ENCODE measurements around the gene MAMDC4.

The MAMDC4 gene

DNA sequence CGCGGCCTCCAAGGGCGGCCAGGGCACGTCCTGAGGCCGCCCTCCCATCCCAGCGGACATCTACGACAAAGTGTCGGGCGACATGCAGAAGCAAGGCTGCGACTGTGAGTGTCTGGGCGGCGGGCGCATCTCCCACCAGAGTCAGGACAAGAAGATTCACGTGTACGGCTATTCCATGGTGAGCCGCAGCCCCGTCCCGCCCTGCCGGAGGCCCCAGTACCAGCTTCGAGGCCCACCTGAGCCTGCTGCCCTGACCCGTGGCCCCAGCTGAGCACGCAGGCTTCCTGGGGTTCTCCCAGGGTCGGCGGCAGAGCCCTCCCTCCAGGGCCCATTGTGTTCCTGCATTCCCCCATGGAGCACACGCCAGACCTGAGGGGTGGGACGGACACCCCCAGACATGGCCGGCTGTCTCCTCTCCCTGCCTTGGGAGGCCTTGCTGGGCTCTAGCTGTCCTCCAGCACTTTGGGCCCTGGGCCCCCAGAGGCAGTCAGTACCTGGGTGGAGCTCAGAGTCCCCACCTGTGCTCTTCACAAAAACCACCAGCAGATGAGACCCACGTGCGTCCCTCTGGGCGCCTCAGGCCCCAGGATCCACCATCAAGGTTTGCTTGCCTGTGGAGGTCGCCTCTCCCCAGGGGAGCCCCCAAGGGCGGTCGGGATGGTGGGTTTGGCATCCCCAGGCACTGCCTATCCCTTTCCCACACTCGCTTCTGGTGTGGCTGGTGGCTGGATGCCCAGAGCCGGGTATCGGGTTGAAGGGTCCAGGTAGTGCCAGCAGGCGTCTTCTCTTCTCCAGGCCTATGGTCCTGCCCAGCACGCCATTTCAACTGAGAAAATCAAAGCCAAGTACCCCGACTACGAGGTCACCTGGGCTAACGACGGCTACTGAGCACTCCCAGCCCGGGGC is 1.9 kb upstream of the MAMDC4 start:
- no peak for DNase-seq

DNA sequence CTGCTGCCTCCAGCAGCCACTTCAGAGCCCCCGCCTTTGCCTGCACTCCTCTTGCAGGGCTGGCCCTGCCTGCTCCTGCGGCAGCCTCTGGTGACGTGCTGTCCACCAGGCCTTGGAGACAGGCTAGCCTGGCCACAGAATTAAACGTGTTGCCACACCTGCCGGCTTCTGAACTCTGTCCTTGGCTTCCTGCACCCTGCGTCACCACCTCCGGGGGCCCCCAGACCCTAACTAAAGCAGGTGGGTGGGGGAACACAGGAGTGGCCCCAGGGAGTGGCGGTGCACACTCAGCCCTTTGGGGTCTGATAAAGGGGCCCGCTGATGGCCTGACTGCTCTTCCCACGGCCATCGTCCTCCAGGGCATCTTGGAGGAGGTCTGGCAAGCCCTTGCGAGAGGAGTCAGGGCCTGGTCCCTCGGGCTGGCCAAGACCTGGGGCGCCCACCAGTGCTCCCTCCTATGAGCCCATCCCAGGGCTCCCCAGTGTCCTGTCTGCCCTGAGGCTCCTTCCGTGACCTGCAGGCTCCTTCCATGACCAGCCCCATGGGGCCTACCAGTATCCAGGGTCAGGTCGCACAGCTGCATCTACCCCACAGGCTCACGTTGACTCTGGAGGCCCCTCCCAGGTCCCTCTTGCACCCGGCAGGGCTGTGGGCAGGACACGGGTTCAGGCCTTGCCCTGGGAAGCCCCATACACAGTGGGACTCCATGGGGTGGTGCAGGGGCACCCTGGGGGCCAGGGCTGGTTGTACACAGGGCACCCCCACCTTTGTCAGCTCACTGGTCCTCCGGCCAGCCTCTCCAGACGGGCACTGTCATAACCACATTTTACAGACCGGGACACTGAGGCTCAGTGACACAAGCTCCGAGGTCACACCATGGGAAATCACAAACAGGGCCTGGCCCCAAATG is 1.0 kb upstream of the MAMDC4 start:
- no peak for DNase-seq

DNA sequence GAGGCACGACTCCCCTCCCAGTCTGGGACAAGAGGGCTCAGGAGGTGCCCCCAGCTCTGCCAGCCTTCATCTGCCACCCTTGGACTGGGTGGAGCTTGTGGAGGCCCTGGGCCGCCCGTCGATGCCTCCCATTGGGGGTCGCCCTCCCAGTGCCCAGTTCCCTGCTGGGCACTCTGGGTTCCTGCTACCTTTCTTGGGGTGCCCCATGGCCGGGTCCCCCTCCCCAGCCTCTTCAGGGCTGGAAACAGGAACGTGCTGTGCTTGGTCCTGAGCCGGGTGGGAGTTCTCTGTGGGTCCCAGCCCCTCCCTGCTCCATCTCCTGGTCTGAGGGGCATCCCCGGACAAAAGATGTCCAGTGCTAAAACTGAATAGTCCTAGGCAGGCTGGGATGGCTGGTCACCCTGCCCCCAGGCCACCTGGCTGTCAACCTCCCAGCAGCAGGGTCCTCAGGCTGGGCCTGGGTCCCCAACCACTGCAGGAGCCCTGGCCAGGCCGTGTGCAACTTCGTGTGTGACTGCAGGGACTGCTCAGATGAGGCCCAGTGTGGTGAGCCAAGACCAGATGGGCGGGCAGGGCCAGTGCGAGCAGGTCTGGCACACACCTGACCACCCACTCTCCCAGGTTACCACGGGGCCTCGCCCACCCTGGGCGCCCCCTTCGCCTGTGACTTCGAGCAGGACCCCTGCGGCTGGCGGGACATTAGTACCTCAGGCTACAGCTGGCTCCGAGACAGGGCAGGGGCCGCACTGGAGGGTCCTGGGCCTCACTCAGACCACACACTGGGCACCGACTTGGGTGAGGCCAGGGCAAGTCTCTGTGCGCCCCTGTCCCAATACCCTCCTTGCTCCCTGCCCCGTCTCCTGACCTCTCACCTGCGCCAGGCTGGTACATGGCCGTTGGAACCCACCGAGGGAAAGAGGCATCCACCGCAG is 784 bp downstream of the MAMDC4 start:
- DNase-seq = no peak

GRCh38 chr9:136853596-136854112 is 1.5 kb downstream of the MAMDC4 start:
- no peak for DNase-seq

DNA sequence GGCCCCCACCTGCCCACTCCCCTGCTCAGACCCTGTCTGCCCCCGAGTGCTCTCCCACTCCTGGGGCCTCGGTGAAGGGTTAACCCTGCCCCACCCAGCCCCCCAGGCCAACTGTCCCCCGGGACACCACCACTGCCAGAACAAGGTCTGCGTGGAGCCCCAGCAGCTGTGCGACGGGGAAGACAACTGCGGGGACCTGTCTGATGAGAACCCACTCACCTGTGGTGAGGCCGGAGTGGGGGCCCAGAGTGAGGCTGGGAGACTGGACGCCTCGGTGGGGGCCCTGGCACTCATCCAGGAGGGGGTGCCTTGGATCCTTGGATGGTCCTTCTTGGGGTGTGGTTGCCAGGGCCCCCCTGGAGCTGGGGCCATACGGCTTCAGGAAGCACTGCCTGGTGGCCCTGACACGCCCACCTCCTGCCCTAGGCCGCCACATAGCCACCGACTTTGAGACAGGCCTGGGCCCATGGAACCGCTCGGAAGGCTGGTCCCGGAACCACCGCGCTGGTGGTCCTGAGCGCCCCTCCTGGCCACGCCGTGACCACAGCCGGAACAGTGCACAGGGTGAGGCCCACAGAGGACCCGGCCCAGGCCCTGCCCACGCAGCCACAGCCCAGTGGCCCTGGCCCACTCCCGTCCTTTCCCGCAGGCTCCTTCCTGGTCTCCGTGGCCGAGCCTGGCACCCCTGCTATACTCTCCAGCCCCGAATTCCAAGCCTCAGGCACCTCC is 2.1 kb downstream of the MAMDC4 start:
- no peak for DNase-seq

DNA sequence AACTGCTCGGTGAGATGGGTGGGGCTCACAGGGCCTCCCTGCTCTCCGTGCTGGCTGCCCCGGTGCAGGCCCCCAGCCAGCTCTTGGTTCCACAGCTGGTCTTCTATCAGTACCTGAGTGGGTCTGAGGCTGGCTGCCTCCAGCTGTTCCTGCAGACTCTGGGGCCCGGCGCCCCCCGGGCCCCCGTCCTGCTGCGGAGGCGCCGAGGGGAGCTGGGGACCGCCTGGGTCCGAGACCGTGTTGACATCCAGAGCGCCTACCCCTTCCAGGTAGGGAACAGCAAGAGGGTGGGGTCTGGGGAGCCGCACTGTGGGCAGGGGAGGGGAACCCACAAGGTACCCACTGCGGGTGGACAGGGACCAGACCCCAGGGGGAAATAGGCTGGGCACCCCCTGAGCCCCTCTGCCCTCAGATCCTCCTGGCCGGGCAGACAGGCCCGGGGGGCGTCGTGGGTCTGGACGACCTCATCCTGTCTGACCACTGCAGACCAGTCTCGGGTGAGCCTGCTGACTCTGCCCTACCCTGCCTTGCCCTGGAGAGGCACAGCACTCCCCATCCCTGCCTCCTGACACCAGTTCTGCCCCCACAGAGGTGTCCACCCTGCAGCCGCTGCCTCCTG is 2.8 kb downstream of the MAMDC4 start:
- no peak for DNase-seq

GRCh38 chr9:136855461-136856078 is 3.4 kb downstream of the MAMDC4 start:
- DNase-seq = no peak

DNA sequence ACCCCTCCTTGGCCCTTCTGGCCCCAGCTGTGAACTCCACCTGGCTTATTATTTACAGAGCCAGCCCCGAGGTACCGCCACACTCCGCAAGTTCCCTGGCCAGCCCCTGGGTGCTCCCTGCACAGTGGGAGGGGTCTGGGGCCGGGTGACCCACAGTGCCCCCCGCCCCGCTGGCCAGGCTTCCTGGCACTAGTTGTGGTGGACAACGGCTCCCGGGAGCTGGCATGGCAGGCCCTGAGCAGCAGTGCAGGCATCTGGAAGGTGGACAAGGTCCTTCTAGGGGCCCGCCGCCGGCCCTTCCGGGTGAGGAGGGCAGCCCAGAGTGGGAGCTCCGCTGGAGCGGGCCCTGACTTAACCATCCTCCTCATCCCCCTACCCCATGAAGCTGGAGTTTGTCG is 3.9 kb downstream of the MAMDC4 start:
- no peak for DNase-seq

DNA sequence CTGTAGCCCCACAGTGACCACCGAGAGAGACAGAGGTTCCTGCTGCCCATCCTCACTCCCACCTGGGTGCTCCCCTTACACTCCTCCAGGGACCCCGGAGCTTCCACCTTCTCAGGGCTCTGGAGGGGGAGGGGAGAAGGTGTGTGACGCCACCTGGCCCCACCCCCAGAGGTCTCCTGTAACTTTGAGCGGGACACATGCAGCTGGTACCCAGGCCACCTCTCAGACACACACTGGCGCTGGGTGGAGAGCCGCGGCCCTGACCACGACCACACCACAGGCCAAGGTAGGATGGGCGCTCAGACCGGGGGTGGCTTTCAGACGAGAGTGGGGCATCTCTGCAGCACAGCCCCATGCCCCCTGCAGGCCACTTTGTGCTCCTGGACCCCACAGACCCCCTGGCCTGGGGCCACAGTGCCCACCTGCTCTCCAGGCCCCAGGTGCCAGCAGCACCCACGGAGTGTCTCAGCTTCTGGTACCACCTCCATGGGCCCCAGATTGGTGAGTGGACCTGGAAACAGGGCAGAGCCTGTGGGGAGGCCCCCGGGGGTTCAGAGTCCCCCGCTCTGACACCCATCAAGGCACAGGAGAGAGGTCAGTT is 4.5 kb downstream of the MAMDC4 start:
- DNase-seq = no peak

GRCh38 chr9:136857166-136857565 is 5.0 kb downstream of the MAMDC4 start:
- DNase-seq = no peak

- DNase-seq = no peak
Observed at GRCh38 chr9:136857581-136858412, 5.7 kb downstream of the MAMDC4 start.

DNA sequence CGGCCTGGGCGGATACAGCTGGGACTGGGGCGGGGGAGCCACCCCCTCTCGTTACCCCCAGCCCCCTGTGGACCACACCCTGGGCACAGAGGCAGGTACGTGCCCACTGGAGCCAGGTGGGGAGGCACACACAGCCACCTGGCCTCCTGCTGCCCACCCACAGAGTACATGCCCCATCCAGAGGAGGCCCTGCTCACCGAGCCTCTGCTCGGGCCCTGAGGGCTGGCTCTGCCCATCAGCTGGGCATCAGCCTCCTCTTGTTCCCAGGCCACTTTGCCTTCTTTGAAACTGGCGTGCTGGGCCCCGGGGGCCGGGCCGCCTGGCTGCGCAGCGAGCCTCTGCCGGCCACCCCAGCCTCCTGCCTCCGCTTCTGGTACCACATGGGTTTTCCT is 6.3 kb downstream of the MAMDC4 start:
- DNase-seq = no peak

GRCh38 chr9:136858844-136859757 is 7.0 kb downstream of the MAMDC4 start:
- no peak for DNase-seq

GRCh38 chr9:136860529-136860928 is 8.4 kb downstream of the MAMDC4 start:
- DNase-seq = no peak

GRCh38 chr9:136860933-136861873 is 9.1 kb downstream of the MAMDC4 start:
- no peak for DNase-seq

DNA sequence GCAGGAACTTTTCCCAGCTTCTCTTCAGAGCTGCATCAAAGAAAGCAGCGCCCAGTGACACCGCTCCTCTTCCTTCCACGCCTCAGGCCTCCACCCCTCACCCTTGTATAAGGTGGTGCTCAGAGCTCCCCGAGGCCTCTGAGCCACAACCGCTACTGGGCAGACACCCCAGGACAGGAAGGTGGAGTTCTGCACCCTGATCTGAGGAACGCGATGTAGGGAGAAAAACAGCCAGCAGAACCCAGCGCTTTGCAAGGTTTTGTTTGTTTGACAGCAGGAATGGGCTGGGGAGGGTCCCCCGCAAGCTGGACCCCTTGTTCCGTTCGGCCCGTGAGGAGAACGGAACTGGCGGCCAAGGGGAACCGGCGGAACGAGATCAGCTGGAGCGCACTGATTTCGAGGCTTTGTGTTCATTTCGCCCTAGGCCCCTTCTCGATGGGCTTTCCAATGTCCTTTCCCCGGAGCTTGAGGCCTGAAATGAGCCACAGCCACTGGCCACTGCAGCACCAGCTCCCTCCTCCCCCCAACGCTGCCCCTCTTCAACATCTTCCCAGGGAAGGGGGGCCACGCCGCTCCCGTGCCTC is 9.8 kb downstream of the MAMDC4 start:
- no peak for DNase-seq

All from cerebellar nuclear complex (tissue), 1 donor.